OCI-LY7 (cell line): Measurements from ENCODE around the gene NUFIP2. TPM values are rescaled to one million over a fixed set of nuclear protein-coding genes. Genes with fewer than 3 reads are reported as not detected.
"Not testable (repeated sequence)": the region's sequence is repeated elsewhere in the genome, so short reads cannot be mapped to it uniquely, and the experiment has no call there.

Experiments used
- BruUV-seq: library from RNA; stranded (reverse); fragments of 400-500 nt; replicated peaks from 2 replicates; lab custom pipeline; 2021; lab: Mats Ljungman, UMichigan
- CTCF ChIA-PET: fragments of 300-600 bp; sonication (Branson Sonifier 250); formaldehyde crosslinking; loops from one replicate; lab custom pipeline; 2022; ENCODE audit warnings: antibody characterized with exemption; ENCODE audit not compliant: unreplicated experiment; lab: Charles Lee
- POLR2A ChIA-PET: fragments of 300-600 bp; sonication (Branson Sonifier 250); formaldehyde crosslinking; loops from one replicate; lab custom pipeline; 2022; ENCODE audit warnings: antibody characterized with exemption; lab: Charles Lee
- DNase-seq: peaks from one replicate; pipeline ENCODE4 v3.0.0-alpha.2; 2015; ENCODE audit warnings: low spot score
- H2AFZ ChIP-seq: fragments of 200-600 bp; sonication (generic), shearing (Covaris generic); 2 replicates; pipeline ENCODE4 v1.6.1; 2014; ENCODE audit warnings: mild to moderate bottlenecking, antibody characterized with exemption, low read length, moderate library complexity
- H3K27ac ChIP-seq: fragments of 200-600 bp; sonication (generic); 2 replicates; pipeline ENCODE4 v1.5.1; 2014; ENCODE audit warnings: mixed run types, low read depth, mild to moderate bottlenecking, moderate library complexity, low read length, inconsistent platforms; ENCODE audit not compliant: poor library complexity, severe bottlenecking
- H3K36me3 ChIP-seq: fragments of 200-600 bp; sonication (generic); 2 replicates; pipeline ENCODE4 v1.6.1; 2014; ENCODE audit warnings: mild to moderate bottlenecking, antibody characterized with exemption, low read length, moderate library complexity, mixed read lengths; ENCODE audit not compliant: insufficient read depth
- H3K4me1 ChIP-seq: fragments of 200-600 bp; sonication (generic); 2 replicates; pipeline ENCODE4 v1.5.1; 2014; ENCODE audit warnings: mild to moderate bottlenecking, low read length; ENCODE audit not compliant: insufficient read depth, poor library complexity, severe bottlenecking
- H3K4me2 ChIP-seq: fragments of 200-600 bp; sonication (generic); 2 replicates; pipeline ENCODE4 v1.6.1; 2014; ENCODE audit warnings: mild to moderate bottlenecking, low read length
- H3K4me3 ChIP-seq: fragments of 200-600 bp; sonication (generic); 2 replicates; pipeline ENCODE4 v1.5.1; 2014; ENCODE audit warnings: mild to moderate bottlenecking, low read depth, low read length; ENCODE audit not compliant: poor library complexity, severe bottlenecking
- H3K79me2 ChIP-seq: fragments of 200-600 bp; sonication (generic); 2 replicates; pipeline ENCODE4 v1.6.1; 2016; ENCODE audit warnings: low read depth, mild to moderate bottlenecking, low read length, moderate library complexity, mixed read lengths; ENCODE audit not compliant: insufficient read depth
- H3K9me2 ChIP-seq: fragments of 200-600 bp; sonication (generic); 2 replicates; pipeline ENCODE4 v1.6.1; 2016; ENCODE audit warnings: mild to moderate bottlenecking, low read length, mixed read lengths; ENCODE audit not compliant: insufficient read depth
- H3K9me3 ChIP-seq: fragments of 200-600 bp; sonication (generic); 2 replicates; pipeline ENCODE4 v1.6.1; 2014; ENCODE audit warnings: mild to moderate bottlenecking, mixed run types, low read length, mixed read lengths
- H4K20me1 ChIP-seq: fragments of 200-600 bp; sonication (generic); 2 replicates; pipeline ENCODE4 v1.6.1; 2014; ENCODE audit warnings: mild to moderate bottlenecking, antibody characterized with exemption, low read length, moderate library complexity, mixed read lengths; ENCODE audit not compliant: insufficient read depth
- CTCF ChIP-seq: fragments of 200-600 bp; sonication (generic); conservative IDR thresholded peaks from 2 replicates; pipeline ENCODE4 v1.5.1; 2014; ENCODE audit warnings: mild to moderate bottlenecking, antibody characterized with exemption, low read length, moderate library complexity, mixed read lengths
- EZH2phosphoT487 ChIP-seq: fragments of 200-600 bp; sonication (generic); IDR thresholded peaks from 2 replicates; pipeline ENCODE4 v1.6.1; 2018; ENCODE audit warnings: low read depth, borderline replicate concordance, mild to moderate bottlenecking, mixed run types, antibody characterized with exemption, low read length, moderate library complexity, mixed read lengths
- intact Hi-C: fragments of 100-400 bp; cut with micrococcal nuclease; formaldehyde crosslinking; loops from one replicate; pipeline ENCODE4 v1.10.0; 2022; ENCODE audit not compliant: unreplicated experiment
- total RNA-seq, 2 experiments: library from RNA; depleted of rRNA in 1 of 2; stranded (reverse); fragments of >200 nt in 1 of 2; shearing (Covaris generic) in 1 of 2; gene quantifications; 2 replicates each; pipeline ENCODE4 v1.2.3, GENCODE V29; 2014 to 2022

Gene NUFIP2
- total RNA-seq, 2 experiments from 2014 or later, result 37.1 to 71.4 TPM

DNA sequence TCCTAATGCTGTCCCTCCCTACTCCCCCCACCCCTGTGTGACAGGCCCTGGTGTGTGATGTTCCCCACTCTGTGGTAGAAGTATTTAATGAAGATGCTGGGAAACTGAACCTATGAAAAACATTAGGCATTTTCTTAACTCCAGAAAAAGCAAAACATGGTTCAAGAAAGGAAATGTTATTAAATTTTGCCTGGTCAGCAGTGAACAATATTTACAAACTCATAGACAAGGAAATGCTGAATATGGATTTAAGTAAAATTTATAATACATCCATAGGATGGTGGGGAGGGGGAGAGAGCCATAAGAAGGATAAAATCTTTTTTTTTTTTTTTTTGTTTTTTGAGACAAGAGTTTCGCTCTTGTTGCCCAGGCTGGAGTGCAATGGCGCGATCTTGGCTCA is 58.0 kb downstream of the NUFIP2 start:
- Histone ChIP-seq H3K9me2 (no peaks in the 10 kb centered on the region), H3K27ac (no peak overlapping the region), H2AFZ (no peak overlapping the region), H3K4me2 (no peak overlapping the region), H3K4me3 (no peak overlapping the region), H4K20me1 (no peaks in the 10 kb centered on the region), H3K36me3 (no peaks in the 10 kb centered on the region), H3K9me3 (no peaks in the 10 kb centered on the region), H3K79me2 (no peaks in the 10 kb centered on the region), H3K4me1 (no peaks in the 10 kb centered on the region)
- CTCF ChIA-PET, result no interaction called here
- BruUV-seq, result no TSS peak
- POLR2A ChIA-PET, result no interaction called here
- intact Hi-C loops, result no loop called here
- no peak for DNase-seq
- TF ChIP-seq EZH2phosphoT487 (no peak), CTCF (no peak)

DNA sequence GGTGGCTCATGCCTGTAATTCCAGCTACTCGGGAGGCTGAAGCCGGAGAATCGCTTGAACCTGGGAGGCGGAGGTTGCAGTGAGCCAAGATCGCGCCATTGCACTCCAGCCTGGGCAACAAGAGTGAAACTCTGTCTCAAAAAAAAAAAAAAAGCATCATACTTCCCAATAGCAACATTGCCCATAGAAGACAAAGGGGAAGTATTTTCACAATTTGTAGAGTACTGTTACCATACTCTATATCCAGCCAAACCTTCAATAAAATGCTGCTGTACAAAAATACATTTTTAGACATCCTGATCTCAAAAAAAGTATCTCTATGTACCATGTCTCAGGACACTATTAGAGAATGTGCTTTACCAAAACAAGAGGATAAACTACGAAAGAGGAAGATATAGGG is 59.0 kb downstream of the NUFIP2 start:
- H4K20me1 ChIP-seq, DNase-seq, H3K9me2 ChIP-seq, H3K4me2 ChIP-seq, H3K79me2 ChIP-seq, H2AFZ ChIP-seq, POLR2A ChIA-PET, intact Hi-C loops, H3K36me3 ChIP-seq, BruUV-seq, H3K27ac ChIP-seq, H3K4me1 ChIP-seq, CTCF ChIA-PET, H3K4me3 ChIP-seq, H3K9me3 ChIP-seq: not testable (repeated sequence)

DNA sequence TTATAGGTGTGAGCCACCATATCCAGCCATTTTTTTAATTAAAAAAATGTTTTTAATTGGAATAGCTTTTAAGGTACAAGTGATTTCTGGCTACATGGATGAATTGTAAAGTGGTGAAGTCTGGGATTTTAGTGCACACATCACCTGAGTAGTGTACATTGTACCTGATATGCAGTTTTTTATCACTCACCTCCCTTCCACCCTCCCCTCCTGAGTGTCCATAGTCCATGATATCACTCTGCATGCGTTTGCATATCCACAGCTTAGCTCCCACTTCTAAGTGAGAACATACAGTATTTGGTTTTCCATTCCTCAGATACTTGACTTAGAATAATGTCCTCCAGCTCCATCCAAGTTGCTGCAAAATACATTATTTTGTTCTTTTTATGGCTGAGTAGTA is 60.6 kb downstream of the NUFIP2 start:
- H3K4me1 ChIP-seq, result no peaks in the 10 kb centered on the region
- no peak for TF ChIP-seq CTCF
- TF ChIP-seq EZH2phosphoT487, result no peak
- no peak overlapping the region for H3K4me2 ChIP-seq
- POLR2A ChIA-PET, result interaction anchor here (1.0 kb wide), 1 partner anchor 84 kb away, joined by 6 read pairs; no protein-coding TSS in a partner anchor
- H3K27ac ChIP-seq, result no peak overlapping the region
- intact Hi-C loops, result no loop called here
- H4K20me1 ChIP-seq, result no peaks in the 10 kb centered on the region
- H3K9me2 ChIP-seq, result no peaks in the 10 kb centered on the region
- no peaks in the 10 kb centered on the region for H3K79me2 ChIP-seq
- H3K36me3 ChIP-seq, result no peaks in the 10 kb centered on the region
- BruUV-seq, result no TSS peak
- H3K9me3 ChIP-seq, result no peaks in the 10 kb centered on the region
- CTCF ChIA-PET, result no interaction called here
- DNase-seq, result no peak
- no peak overlapping the region for H3K4me3 ChIP-seq
- H2AFZ ChIP-seq, result no peak overlapping the region
